T-cell (primary cell): ENCODE data around the gene MS4A7. TPM values are rescaled to one million over a fixed set of nuclear protein-coding genes. Genes with fewer than 3 reads are reported as not detected.

Experiments
- ATAC-seq, 4 experiments: fragments of 200-7000 bp in 3 of 4; fragments of 150-1000 bp in 1 of 4; cut with Tn5 transposase; replicated peaks in 1 of 4; 1 replicate in 3 of 4; 2 replicates in 1 of 4; pipeline ENCODE4 v1.10.0; 2021; ENCODE audit warnings: moderate library complexity in 3 of 4, mild to moderate bottlenecking in 2 of 4, moderate number of reproducible peaks in 1 of 4
- CTCF ChIA-PET, 2 donors: fragments of 300-600 bp; sonication (Branson Sonifier 250); formaldehyde crosslinking; loops; one replicate each; lab custom pipeline; 2022; ENCODE audit warnings: antibody characterized with exemption in 2 of 2; lab: Charles Lee
- POLR2A ChIA-PET, 2 donors: fragments of 300-600 bp; sonication (Branson Sonifier 250); formaldehyde crosslinking; loops; one replicate each; lab custom pipeline; 2022; ENCODE audit warnings: antibody characterized with exemption in 2 of 2; lab: Charles Lee
- DNase-seq, 35 experiments: peaks; one replicate each; pipeline versions ENCODE4 v3.0.0 to v3.0.0-alpha.2; 2013 to 2023
- H3K27ac ChIP-seq: one replicate; pipeline ENCODE4 v1.5.1; 2013; ENCODE audit warnings: low read length
- H3K27me3 ChIP-seq, 2 experiments: replicated peaks in 1 of 2; 1 replicate in 1 of 2; 2 replicates in 1 of 2; pipeline versions ENCODE4 v1.6.1 to v1.7.0; 2013; ENCODE audit warnings: low read length in 1 of 2, mixed read lengths in 1 of 2; ENCODE audit not compliant: control insufficient read depth in 2 of 2, insufficient read depth in 2 of 2; ENCODE audit errors: extremely low read depth in 1 of 2
- H3K36me3 ChIP-seq, 2 donors: 1 replicate in 1 of 2; 2 replicates in 1 of 2; pipeline versions ENCODE4 v1.6.1 to v1.7.0; 2013; ENCODE audit warnings: low read length in 1 of 2; ENCODE audit not compliant: control insufficient read depth in 2 of 2, insufficient read depth in 1 of 2; ENCODE audit errors: extremely low read depth in 1 of 2
- H3K4me1 ChIP-seq, 2 experiments: 1 replicate in 1 of 2; 2 replicates in 1 of 2; pipeline versions ENCODE4 v1.6.1 to v1.7.0; 2013; ENCODE audit warnings: low read length in 2 of 2, mixed read lengths in 1 of 2; ENCODE audit not compliant: insufficient read depth in 2 of 2, control insufficient read depth in 1 of 2; ENCODE audit errors: extremely low read depth in 1 of 2
- H3K4me3 ChIP-seq, 2 donors: 1 replicate in 1 of 2; 2 replicates in 1 of 2; pipeline versions ENCODE4 v1.5.1 to v1.7.0; 2013; ENCODE audit warnings: mild to moderate bottlenecking in 2 of 2, low read length in 1 of 2, moderate library complexity in 1 of 2; ENCODE audit not compliant: control insufficient read depth in 1 of 2; ENCODE audit errors: extremely low read depth in 1 of 2
- H3K9me3 ChIP-seq: 2 replicates; pipeline ENCODE4 v1.7.0; 2013
- H3K27ac Mint-ChIP-seq, 2 donors: one replicate each; pipeline ENCODE4 v1.8.0; 2020 to 2021; ENCODE audit warnings: mild to moderate bottlenecking in 2 of 2, mixed read lengths in 2 of 2
- H3K27me3 Mint-ChIP-seq, 2 donors: one replicate each; pipeline ENCODE4 v1.8.0; 2021 to 2022; ENCODE audit warnings: mixed read lengths in 2 of 2
- H3K36me3 Mint-ChIP-seq: one replicate; pipeline ENCODE4 v1.8.0; 2021; ENCODE audit warnings: mixed read lengths
- H3K4me1 Mint-ChIP-seq, 3 donors: one replicate each; pipeline ENCODE4 v1.8.0; 2020 to 2022; ENCODE audit warnings: mixed read lengths in 3 of 3, mild to moderate bottlenecking in 1 of 3
- H3K4me3 Mint-ChIP-seq, 3 donors: one replicate each; pipeline ENCODE4 v1.8.0; 2020 to 2022; ENCODE audit warnings: mild to moderate bottlenecking in 3 of 3, mixed read lengths in 3 of 3, moderate library complexity in 3 of 3
- H3K9me3 Mint-ChIP-seq, 3 donors: one replicate each; pipeline ENCODE4 v1.8.0; 2020 to 2022; ENCODE audit warnings: mixed read lengths in 3 of 3
- WGBS: methylation state at CpG from one replicate; pipeline ENCODE4 v1.1.5; 2013; ENCODE audit warnings: missing lambda C conversion rate; ENCODE audit not compliant: insufficient coverage; 5-methylcytosine and 5-hydroxymethylcytosine counted together
- total RNA-seq, 35 experiments: library from RNA in 6 of 35; stranded (reverse) in 6 of 35; fragments of 120-200 nt in 1 of 35; gene quantifications; one replicate each; pipeline versions ENCODE4 v1.2.1 to v1.2.4 and lab custom pipeline; 2013 to 2026

Gene MS4A7
- total RNA-seq, 5 donors from 2014 or later (not counting 1 experiment from before 2014, with no cell fraction given) = 0.43 to 1.0 (median 0.77) TPM; not detected in 1

- Mint-ChIP-seq H3K27me3 (peaks cover 0 to 1% of the 10 kb centered on the region in 2 donors), H3K27ac (no peak overlapping the region), H3K9me3 (no peaks in the 10 kb centered on the region), H3K36me3 (no peaks in the 10 kb centered on the region), H3K4me3 (no peak overlapping the region), H3K4me1 (peaks cover 0 to 9% (median 0%) of the 10 kb centered on the region in 3 donors)
- H3K4me1 ChIP-seq = peaks cover 0 to 2% of the 10 kb centered on the region in 2 experiments
- no peak overlapping the region for H3K27ac ChIP-seq
- CTCF ChIA-PET = no interaction called here
- H3K27me3 ChIP-seq = no peaks in the 10 kb centered on the region
- H3K4me3 ChIP-seq = no peak overlapping the region
- no peaks in the 10 kb centered on the region for H3K36me3 ChIP-seq
- DNase-seq (no peak), ATAC-seq (no peak)
- no CpG with 5 or more reads among the region's 5 CpGs for WGBS
- POLR2A ChIA-PET = no interaction called here
- no peaks in the 10 kb centered on the region for H3K9me3 ChIP-seq
These were observed 14.7 kb downstream of the MS4A7 start for GRCh38 chr11:60393016-60393415.

GRCh38 chr11:60394666-60395380 lies 16.5 kb downstream of the MS4A7 start:
- Mint-ChIP-seq H3K9me3 (no peaks in the 10 kb centered on the region), H3K36me3 (no peaks in the 10 kb centered on the region), H3K27ac (no peak overlapping the region), H3K27me3 (peaks cover 1 to 5% of the 10 kb centered on the region in 2 donors), H3K4me1 (peaks cover 0 to 6% (median 0%) of the 10 kb centered on the region in 3 donors), H3K4me3 (no peak overlapping the region)
- DNase-seq (no peak), ATAC-seq (no peak)
- CTCF ChIA-PET = no interaction called here
- POLR2A ChIA-PET = no interaction called here
- no CpG with 5 or more reads among the region's 7 CpGs for WGBS
- Histone ChIP-seq H3K4me3 (no peak overlapping the region), H3K4me1 (peaks cover 0 to 2% of the 10 kb centered on the region in 2 experiments), H3K27ac (no peak overlapping the region), H3K27me3 (no peaks in the 10 kb centered on the region), H3K9me3 (no peaks in the 10 kb centered on the region), H3K36me3 (no peaks in the 10 kb centered on the region)

- no peaks in the 10 kb centered on the region for H3K9me3 Mint-ChIP-seq
- POLR2A ChIA-PET = no interaction called here
- Histone ChIP-seq H3K36me3 (no peaks in the 10 kb centered on the region), H3K27ac (no peak within 1 kb of the TSS), H3K27me3 (no peaks in the 10 kb centered on the region), H3K4me1 (peaks cover 0 to 2% of the 10 kb centered on the region in 2 experiments), H3K9me3 (no peaks in the 10 kb centered on the region), H3K4me3 (no peak within 1 kb of the TSS)
- H3K27me3 Mint-ChIP-seq = peaks cover 0 to 5% of the 10 kb centered on the region in 2 donors
- no peak for DNase-seq
- WGBS = no CpG with 5 or more reads among the region's 3 CpGs
- peaks cover 0 to 6% (median 0%) of the 10 kb centered on the region in 3 donors for H3K4me1 Mint-ChIP-seq
- H3K27ac Mint-ChIP-seq = no peak within 1 kb of the TSS
- H3K4me3 Mint-ChIP-seq = no peak within 1 kb of the TSS
- no peak for ATAC-seq
- CTCF ChIA-PET = no interaction called here
- no peaks in the 10 kb centered on the region for H3K36me3 Mint-ChIP-seq
These were observed 18.1 kb downstream of the MS4A7 start, which contains the start of gene MS4A14 for GRCh38 chr11:60396382-60396781. MS4A14 (plus strand) TSS chr11:60396459; CDS start chr11:60396579, 120 bp downstream.

GRCh38 chr11:60396799-60397198 lies 18.5 kb downstream of the MS4A7 start:
- H3K4me1 ChIP-seq = peaks cover 0 to 2% of the 10 kb centered on the region in 2 experiments
- H3K4me3 Mint-ChIP-seq = no peak overlapping the region
- no peaks in the 10 kb centered on the region for H3K9me3 ChIP-seq
- no peaks in the 10 kb centered on the region for H3K36me3 ChIP-seq
- no peaks in the 10 kb centered on the region for H3K9me3 Mint-ChIP-seq
- H3K4me3 ChIP-seq = no peak overlapping the region
- ATAC-seq (no peak), DNase-seq (no peak)
- POLR2A ChIA-PET = no interaction called here
- peaks cover 0 to 5% of the 10 kb centered on the region in 2 donors for H3K27me3 Mint-ChIP-seq
- H3K27ac Mint-ChIP-seq = no peak overlapping the region
- CTCF ChIA-PET = no interaction called here
- WGBS = 9% methylated on average over 1 of the region's 1 CpG
- H3K4me1 Mint-ChIP-seq = peaks cover 0 to 6% (median 0%) of the 10 kb centered on the region in 3 donors
- H3K27ac ChIP-seq = no peak overlapping the region
- H3K27me3 ChIP-seq = no peaks in the 10 kb centered on the region
- H3K36me3 Mint-ChIP-seq = no peaks in the 10 kb centered on the region

- Histone ChIP-seq H3K4me1 (no peaks in the 10 kb centered on the region), H3K27me3 (peaks cover 0 to 5% of the 10 kb centered on the region in 2 experiments), H3K9me3 (no peaks in the 10 kb centered on the region), H3K4me3 (no peak overlapping the region), H3K36me3 (no peaks in the 10 kb centered on the region), H3K27ac (no peak overlapping the region)
- Mint-ChIP-seq H3K9me3 (no peaks in the 10 kb centered on the region), H3K4me3 (no peak overlapping the region), H3K27me3 (peaks cover 14 to 17% of the 10 kb centered on the region in 2 donors), H3K36me3 (no peaks in the 10 kb centered on the region), H3K27ac (no peak overlapping the region), H3K4me1 (no peaks in the 10 kb centered on the region)
- ATAC-seq = no peak
- no peak for DNase-seq
- ChIA-PET CTCF (interaction anchor here in 1 of 2 donors (0.6 kb wide), 1 partner anchor 56 kb away, joined by 3 read pairs; no protein-coding TSS in a partner anchor), POLR2A (interaction anchor here in 1 of 2 donors (0.6 kb wide), 1 partner anchor 805 kb away, joined by 3 read pairs; no protein-coding TSS in a partner anchor)
- 0% methylated on average over 1 of the region's 2 CpGs for WGBS
These were observed 41.7 kb downstream of the MS4A7 start for GRCh38 chr11:60420015-60420414.

GRCh38 chr11:60422609-60423008 lies 44.3 kb downstream of the MS4A7 start:
- H3K4me1 Mint-ChIP-seq = no peaks in the 10 kb centered on the region
- H3K4me3 Mint-ChIP-seq = no peak overlapping the region
- whole genome bisulfite sequencing = no CpG with 5 or more reads among the region's 1 CpG
- ChIA-PET CTCF (no interaction called here), POLR2A (no interaction called here)
- no peaks in the 10 kb centered on the region for H3K9me3 ChIP-seq
- peaks cover 0 to 2% of the 10 kb centered on the region in 2 experiments for H3K27me3 ChIP-seq
- H3K36me3 Mint-ChIP-seq = no peaks in the 10 kb centered on the region
- ATAC-seq (no peak), DNase-seq (no peak)
- H3K27ac ChIP-seq = no peak overlapping the region
- H3K4me3 ChIP-seq = no peak overlapping the region
- H3K36me3 ChIP-seq = no peaks in the 10 kb centered on the region
- H3K27me3 Mint-ChIP-seq = peaks cover 3 to 13% of the 10 kb centered on the region in 2 donors
- H3K9me3 Mint-ChIP-seq = no peaks in the 10 kb centered on the region
- no peak overlapping the region for H3K27ac Mint-ChIP-seq
- no peaks in the 10 kb centered on the region for H3K4me1 ChIP-seq
